Thoracic aorta (tissue), 2 donors: ENCODE measurements around the gene ENPP1. TPM values are rescaled to one million over a fixed set of nuclear protein-coding genes. Genes with fewer than 3 reads are reported as not detected.
"Not testable (repeated sequence)": the region's sequence is repeated elsewhere in the genome, so short reads cannot be mapped to it uniquely, and the experiment has no call there.

Experiments used
- ATAC-seq: fragments of 150-250 bp; one replicate; pipeline ENCODE4 v1.8.0; 2017; ENCODE audit warnings: low read depth; ENCODE audit not compliant: insufficient number of reproducible peaks, low FRiP score
- DNase-seq: peaks from one replicate; pipeline ENCODE4 v3.0.0-alpha.2; 2020; ENCODE audit warnings: low spot score
- H3K27ac ChIP-seq, 2 donors: fragments of 200-600 bp; sonication (generic); 1 replicate in 1 of 2; 2 replicates in 1 of 2; pipeline ENCODE4 v1.5.1; 2016; ENCODE audit warnings: mild to moderate bottlenecking in 2 of 2, moderate library complexity in 2 of 2
- H3K27me3 ChIP-seq: fragments of 200-600 bp; sonication (generic); replicated peaks from 2 replicates; pipeline ENCODE4 v1.6.0; 2016; ENCODE audit warnings: mild to moderate bottlenecking; ENCODE audit not compliant: insufficient read depth
- H3K36me3 ChIP-seq: fragments of 200-600 bp; sonication (generic); one replicate; pipeline ENCODE4 v1.5.1; 2016
- H3K4me1 ChIP-seq, 2 donors: fragments of 200-600 bp; sonication (generic); 1 replicate in 1 of 2; 2 replicates in 1 of 2; pipeline versions ENCODE4 v1.5.1 to v1.6.0; 2016; ENCODE audit warnings: low read depth in 2 of 2, mild to moderate bottlenecking in 1 of 2; ENCODE audit not compliant: control insufficient read depth in 1 of 2
- H3K4me3 ChIP-seq: fragments of 200-600 bp; sonication (generic); 2 replicates; pipeline ENCODE4 v1.5.1; 2016; ENCODE audit warnings: mild to moderate bottlenecking
- H3K9me3 ChIP-seq: fragments of 200-600 bp; sonication (generic); 2 replicates; pipeline ENCODE4 v1.5.1; 2016
- CTCF ChIP-seq: fragments of 200-600 bp; sonication (generic); IDR thresholded peaks from one replicate; pipeline ENCODE4 v1.5.1; 2019; ENCODE audit warnings: antibody characterized with exemption
- total RNA-seq, 2 donors: library from RNA; depleted of rRNA; stranded (reverse); fragments of >200 nt; gene quantifications; one replicate each; pipeline versions ENCODE4 v1.1.0 to v1.2.3, GENCODE V29; 2016

Gene ENPP1
- total RNA-seq, 2 donors from 2014 or later = 27.8 to 40.5 TPM

- Histone ChIP-seq H3K27me3 (no peaks in the 10 kb centered on the region), H3K4me3 (no peak overlapping the region), H3K27ac (no peak overlapping the region), H3K36me3 (no peaks in the 10 kb centered on the region), H3K4me1 (peaks cover 0 to 13% of the 10 kb centered on the region in 2 donors), H3K9me3 (no peaks in the 10 kb centered on the region)
- no peak for TF ChIP-seq CTCF
- ATAC-seq (no peak), DNase-seq (no peak)
Observed at GRCh38 chr6:131898718-131899117, 90.9 kb downstream of the ENPP1 start.

- H3K27me3 ChIP-seq = no peaks in the 10 kb centered on the region
- H3K4me1 ChIP-seq = peaks cover 0 to under 1% of the 10 kb centered on the region in 2 donors
- DNase-seq (no peak), ATAC-seq (no peak)
- no peaks in the 10 kb centered on the region for H3K9me3 ChIP-seq
- TF ChIP-seq CTCF = no peak
- H3K27ac ChIP-seq = no peak overlapping the region
- H3K36me3 ChIP-seq = no peaks in the 10 kb centered on the region
- H3K4me3 ChIP-seq = no peak overlapping the region
Observed at GRCh38 chr6:131900231-131900630, 92.4 kb downstream of the ENPP1 start.

- H3K27me3 ChIP-seq, H3K36me3 ChIP-seq, H3K4me1 ChIP-seq, H3K4me3 ChIP-seq, ATAC-seq, H3K27ac ChIP-seq, DNase-seq, H3K9me3 ChIP-seq: not testable (repeated sequence)
Observed at GRCh38 chr6:131901326-131901873, 93.6 kb downstream of the ENPP1 start.

- H3K36me3 ChIP-seq, H3K27ac ChIP-seq, H3K9me3 ChIP-seq, DNase-seq, H3K4me1 ChIP-seq, ATAC-seq, H3K27me3 ChIP-seq, H3K4me3 ChIP-seq: not testable (repeated sequence)
Observed at GRCh38 chr6:131903734-131904133, 95.9 kb downstream of the ENPP1 start.

GRCh38 chr6:131908787-131909186 lies 101.0 kb downstream of the ENPP1 start:
- not testable (repeated sequence) for H3K27me3 ChIP-seq, H3K9me3 ChIP-seq, ATAC-seq

GRCh38 chr6:131909408-131910218 lies 101.8 kb downstream of the ENPP1 start:
- H3K27me3 ChIP-seq = no peaks in the 10 kb centered on the region
- H3K9me3 ChIP-seq = no peaks in the 10 kb centered on the region
- ATAC-seq (no peak), DNase-seq (peak; percentile 54)
- no peaks in the 10 kb centered on the region for H3K36me3 ChIP-seq
- H3K27ac ChIP-seq = no peak overlapping the region
- no peak overlapping the region for H3K4me3 ChIP-seq
- TF ChIP-seq CTCF = peak; percentile 90
- H3K4me1 ChIP-seq = no peaks in the 10 kb centered on the region

More at GRCh38 chr6:131908787-131909186, 101.0 kb downstream of the ENPP1 start:
- H3K4me3 ChIP-seq, DNase-seq, H3K27ac ChIP-seq, H3K4me1 ChIP-seq, H3K36me3 ChIP-seq: not testable (repeated sequence)
